NT2/D1 (cell line): ENCODE results near the gene PLA2G4A.

Experiments used
- DNase-seq: peaks from one replicate; pipeline ENCODE4 v3.0.0-alpha.2; 2011; ENCODE audit warnings: low read depth, low spot score
- H3K27me3 ChIP-seq: 2 replicates; pipeline ENCODE4 v1.6.0; 2011; ENCODE audit warnings: mild to moderate bottlenecking; ENCODE audit not compliant: insufficient read length, insufficient read depth
- H3K36me3 ChIP-seq: 2 replicates; pipeline ENCODE4 v1.6.1; 2011; ENCODE audit warnings: mild to moderate bottlenecking, low read length, mixed read lengths; ENCODE audit not compliant: insufficient read depth, insufficient read length
- H3K4me1 ChIP-seq: 2 replicates; pipeline ENCODE4 v1.5.1; 2011; ENCODE audit not compliant: insufficient read depth, insufficient read length
- H3K4me3 ChIP-seq: 2 replicates; pipeline ENCODE4 v1.5.1; 2011; ENCODE audit warnings: low read depth; ENCODE audit not compliant: insufficient read length
- H3K9ac ChIP-seq: 2 replicates; pipeline ENCODE4 v1.6.0; 2011; ENCODE audit warnings: low read depth; ENCODE audit not compliant: insufficient read length
- H3K9me3 ChIP-seq: 2 replicates; pipeline ENCODE4 v1.5.1; 2011; ENCODE audit warnings: mild to moderate bottlenecking, low read length; ENCODE audit not compliant: insufficient read depth
- SUZ12 ChIP-seq: IDR thresholded peaks from 2 replicates; pipeline ENCODE4 v1.6.1; 2011; ENCODE audit not compliant: insufficient read length, insufficient read depth; ENCODE audit errors: extremely low read depth
- YY1 ChIP-seq: IDR thresholded peaks from 2 replicates; pipeline ENCODE4 v1.6.1; 2011; ENCODE audit not compliant: insufficient read length, insufficient read depth
- ZNF274 ChIP-seq: IDR thresholded peaks from 2 replicates; pipeline ENCODE4 v1.6.1; 2011; ENCODE audit warnings: mild to moderate bottlenecking, low read depth, low read length

The PLA2G4A gene

GRCh38 chr1:187003353-187003752, 174.6 kb downstream of the PLA2G4A start:
- DNase-seq: no peak
- Histone ChIP-seq H3K36me3 (no peaks in the 10 kb centered on the region), H3K4me1 (no peaks in the 10 kb centered on the region), H3K27me3 (no peaks in the 10 kb centered on the region), H3K9me3 (peaks cover 25% of the 10 kb centered on the region), H3K9ac (no peak overlapping the region), H3K4me3 (no peak overlapping the region)
- TF ChIP-seq ZNF274: no peak
- TF ChIP-seq YY1: no peak
- no peak for TF ChIP-seq SUZ12

GRCh38 chr1:187006896-187007295, 178.1 kb downstream of the PLA2G4A start:
- TF ChIP-seq YY1: no peak
- no peak for TF ChIP-seq ZNF274
- TF ChIP-seq SUZ12: no peak
- H3K27me3 ChIP-seq: no peaks in the 10 kb centered on the region
- DNase-seq: no peak
- no peaks in the 10 kb centered on the region for H3K36me3 ChIP-seq
- no peak overlapping the region for H3K4me3 ChIP-seq
- H3K9me3 ChIP-seq: peaks cover 53% of the 10 kb centered on the region
- H3K4me1 ChIP-seq: no peaks in the 10 kb centered on the region
- no peak overlapping the region for H3K9ac ChIP-seq

- no peaks in the 10 kb centered on the region for H3K27me3 ChIP-seq
- H3K4me1 ChIP-seq: no peaks in the 10 kb centered on the region
- TF ChIP-seq SUZ12 (no peak), YY1 (no peak), ZNF274 (no peak)
- peak; percentile 65 for DNase-seq
- no peaks in the 10 kb centered on the region for H3K36me3 ChIP-seq
- H3K9ac ChIP-seq: no peak overlapping the region
- H3K4me3 ChIP-seq: no peak overlapping the region
- H3K9me3 ChIP-seq: peaks cover 55% of the 10 kb centered on the region
Measured at GRCh38 chr1:187009320-187009719, 180.6 kb downstream of the PLA2G4A start.

GRCh38 chr1:187010571-187011309, 182.0 kb downstream of the PLA2G4A start:
- H3K9ac ChIP-seq: no peak overlapping the region
- H3K36me3 ChIP-seq: no peaks in the 10 kb centered on the region
- no peaks in the 10 kb centered on the region for H3K4me1 ChIP-seq
- no peak overlapping the region for H3K4me3 ChIP-seq
- TF ChIP-seq YY1: no peak
- no peak for TF ChIP-seq SUZ12
- TF ChIP-seq ZNF274: no peak
- H3K27me3 ChIP-seq: no peaks in the 10 kb centered on the region
- peaks cover 55% of the 10 kb centered on the region for H3K9me3 ChIP-seq
- DNase-seq: no peak

GRCh38 chr1:187013582-187014200, 184.9 kb downstream of the PLA2G4A start:
- TF ChIP-seq YY1: no peak
- no peak for TF ChIP-seq SUZ12
- no peak for TF ChIP-seq ZNF274
- Histone ChIP-seq H3K9ac (no peak overlapping the region), H3K4me1 (no peaks in the 10 kb centered on the region), H3K9me3 (peaks cover 27% of the 10 kb centered on the region), H3K4me3 (no peak overlapping the region), H3K36me3 (no peaks in the 10 kb centered on the region), H3K27me3 (no peaks in the 10 kb centered on the region)
- no peak for DNase-seq

GRCh38 chr1:187018291-187018690, 189.5 kb downstream of the PLA2G4A start:
- no peaks in the 10 kb centered on the region for H3K4me1 ChIP-seq
- no peaks in the 10 kb centered on the region for H3K36me3 ChIP-seq
- no peaks in the 10 kb centered on the region for H3K9me3 ChIP-seq
- H3K27me3 ChIP-seq: no peaks in the 10 kb centered on the region
- DNase-seq: no peak
- TF ChIP-seq ZNF274: no peak
- no peak overlapping the region for H3K9ac ChIP-seq
- H3K4me3 ChIP-seq: no peak overlapping the region

- no peak overlapping the region for H3K4me3 ChIP-seq
- no peaks in the 10 kb centered on the region for H3K36me3 ChIP-seq
- DNase-seq: no peak
- H3K9ac ChIP-seq: no peak overlapping the region
- TF ChIP-seq YY1 (no peak), SUZ12 (no peak), ZNF274 (no peak)
- no peaks in the 10 kb centered on the region for H3K27me3 ChIP-seq
- H3K9me3 ChIP-seq: peaks cover 16% of the 10 kb centered on the region
- H3K4me1 ChIP-seq: no peaks in the 10 kb centered on the region
Measured at GRCh38 chr1:187027253-187027652, 198.5 kb downstream of the PLA2G4A start.
